ENCODE results near the gene EXPH5.
"Not testable (repeated sequence)": the region's sequence is repeated elsewhere in the genome, so short reads cannot be mapped to it uniquely, and the experiment has no call there.

Gene EXPH5, protein sequence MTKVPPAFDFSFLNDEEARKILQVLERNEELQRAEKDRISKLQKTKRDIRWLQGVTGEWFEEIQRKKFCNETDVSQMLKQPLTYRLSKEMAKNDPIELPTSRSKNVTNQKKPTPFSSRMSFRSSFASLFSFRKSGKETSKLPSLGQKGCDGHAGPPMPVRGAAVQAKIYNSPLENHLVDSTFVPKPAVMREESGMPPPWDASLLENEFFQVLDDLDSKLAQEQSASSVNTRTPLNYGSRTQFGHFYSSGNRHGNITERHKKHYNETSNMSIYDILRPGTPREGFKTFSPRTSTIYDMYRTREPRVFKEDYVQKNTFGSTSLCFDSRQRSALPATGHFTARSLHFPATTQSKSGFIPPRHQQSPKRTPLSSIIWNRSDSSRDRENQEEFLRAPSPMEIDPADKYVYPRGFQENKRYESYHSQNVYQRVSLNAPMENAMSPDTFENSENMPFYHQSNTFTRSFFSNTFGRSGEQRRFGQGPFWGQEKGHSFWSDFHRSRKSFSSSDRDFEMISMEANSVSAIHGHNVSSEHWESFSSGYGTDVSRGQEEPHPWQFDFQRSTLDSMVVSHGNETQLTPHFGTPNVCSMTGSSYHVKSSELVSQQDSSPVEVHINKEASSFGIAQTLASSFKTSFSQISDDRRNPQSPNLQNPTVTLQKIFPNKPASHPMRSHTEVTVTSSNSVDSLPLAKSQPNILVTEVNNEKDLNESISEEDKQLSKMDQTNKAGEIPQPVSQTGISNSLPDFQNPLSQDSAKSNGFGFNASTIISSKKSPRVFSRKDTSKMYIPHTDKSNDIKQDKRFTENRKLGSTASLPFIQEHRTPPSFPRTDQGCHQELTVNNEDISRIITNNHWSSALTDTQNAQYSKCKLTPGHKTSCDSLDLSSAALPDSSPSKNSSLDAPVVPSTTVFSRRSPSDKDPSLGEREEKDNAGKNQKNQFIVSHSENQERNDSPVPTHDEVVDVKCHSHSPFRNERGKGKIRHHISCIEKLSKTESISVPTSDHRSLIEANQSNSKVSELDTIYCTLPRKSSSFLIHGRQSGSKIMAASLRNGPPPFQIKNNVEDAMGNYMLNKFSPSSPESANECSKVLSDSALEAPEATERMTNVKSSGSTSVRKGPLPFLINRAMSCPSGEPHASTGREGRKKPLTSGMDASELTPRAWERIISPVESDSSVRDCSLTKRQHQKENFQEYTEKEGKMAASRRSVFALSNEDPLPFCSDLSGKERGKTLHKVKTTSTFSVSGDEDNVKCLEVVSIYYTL (N-terminal part only)

GRCh38 chr11:108593214-108593922 lies at the start of gene EXPH5:
TSS of gene EXPH5 (minus strand) at chr11:108593768. CDS start at chr11:108593536, 232 bp downstream.
- H3K4me1 ChIP-seq (ENCODE audit: control insufficient read depth, insufficient read depth, low read length) = peaks cover 3% of the 10 kb centered on the region; the same call in 1 of the 2 replicates
- no peaks in the 10 kb centered on the region for H3K9me3 ChIP-seq (ENCODE audit: control insufficient read depth, insufficient read depth, low read length)
- no peaks in the 10 kb centered on the region for H3K36me3 ChIP-seq (ENCODE audit: control insufficient read depth, insufficient read depth, low read length)
- peaks cover 2% of the 10 kb centered on the region; the same call in 1 of the 2 replicates for H3K27me3 ChIP-seq (ENCODE audit: control insufficient read depth, insufficient read depth, low read length)
- DNase-seq (ENCODE audit: low read depth, low spot score) = peak; percentile 91
- no CpG with 5 or more reads among the region's 37 CpGs for WGBS (ENCODE audit: insufficient coverage, insufficient read length)
- H3K4me3 ChIP-seq (ENCODE audit: low read length) = peak within 1 kb of the TSS; percentile 39; the same call in 1 of the 2 replicates
- no peak within 1 kb of the TSS for H3K27ac ChIP-seq (ENCODE audit: low read length)

- not testable (repeated sequence) for H3K27ac ChIP-seq (ENCODE audit: low read length); H3K4me1 ChIP-seq (ENCODE audit: control insufficient read depth, insufficient read depth, low read length); H3K27me3 ChIP-seq (ENCODE audit: control insufficient read depth, insufficient read depth, low read length); DNase-seq (ENCODE audit: low read depth, low spot score); H3K9me3 ChIP-seq (ENCODE audit: control insufficient read depth, insufficient read depth, low read length); H3K4me3 ChIP-seq (ENCODE audit: low read length); H3K36me3 ChIP-seq (ENCODE audit: control insufficient read depth, insufficient read depth, low read length)
- no CpG with 5 or more reads among the region's 1 CpG for WGBS (ENCODE audit: insufficient coverage, insufficient read length)
Measured at GRCh38 chr11:108641752-108642151, 48.2 kb upstream of the EXPH5 start.

DNA sequence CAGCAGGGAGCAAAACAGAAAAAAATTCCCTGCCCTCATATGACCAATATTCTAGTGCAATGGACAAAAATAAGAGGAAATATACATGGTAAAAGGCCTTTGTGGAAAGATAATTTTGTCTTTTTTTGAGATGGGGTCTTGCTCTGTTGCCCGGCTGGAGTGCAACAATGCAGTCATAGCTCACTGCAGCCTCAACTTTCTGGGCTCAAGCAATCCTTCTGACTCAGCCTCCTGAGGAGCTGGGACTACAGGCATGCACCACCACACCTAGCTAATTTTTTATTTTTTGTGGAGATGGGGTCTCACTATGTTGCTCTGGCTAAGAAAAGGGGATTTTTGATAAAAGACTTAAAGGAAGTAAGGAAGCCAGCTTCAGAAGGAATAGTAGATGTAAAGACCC lies 45.6 kb upstream of the EXPH5 start:
- no CpG with 5 or more reads among the region's 1 CpG for WGBS (ENCODE audit: insufficient coverage, insufficient read length)
- H3K4me3 ChIP-seq (ENCODE audit: low read length) = no peak overlapping the region
- H3K27me3 ChIP-seq (ENCODE audit: control insufficient read depth, insufficient read depth, low read length) = no peaks in the 10 kb centered on the region
- no peak for DNase-seq (ENCODE audit: low read depth, low spot score)
- no peak overlapping the region for H3K27ac ChIP-seq (ENCODE audit: low read length)
- no peaks in the 10 kb centered on the region; the same call in 1 of the 2 replicates for H3K36me3 ChIP-seq (ENCODE audit: control insufficient read depth, insufficient read depth, low read length)
- no peaks in the 10 kb centered on the region for H3K9me3 ChIP-seq (ENCODE audit: control insufficient read depth, insufficient read depth, low read length)
- no peaks in the 10 kb centered on the region for H3K4me1 ChIP-seq (ENCODE audit: control insufficient read depth, insufficient read depth, low read length)

DNA sequence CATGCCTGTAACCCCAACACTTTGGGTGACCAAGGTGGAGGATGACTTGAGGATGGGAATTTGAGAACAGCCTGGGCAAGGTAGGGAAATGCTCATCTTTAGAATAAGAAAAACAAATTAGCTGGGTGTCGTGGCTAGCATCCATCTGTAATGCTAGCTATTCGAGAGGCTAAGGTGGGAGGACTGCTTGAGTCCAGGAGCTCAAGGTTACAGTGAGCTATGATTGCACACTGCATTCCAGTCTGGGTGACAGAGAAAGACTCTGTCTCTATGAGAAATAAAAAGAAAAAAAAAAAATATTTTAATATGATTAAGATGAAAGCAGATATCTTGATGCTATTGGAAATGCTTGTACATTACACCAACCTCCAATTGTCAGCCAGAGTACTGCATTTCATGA lies 42.7 kb upstream of the EXPH5 start:
- no peaks in the 10 kb centered on the region for H3K4me1 ChIP-seq (ENCODE audit: control insufficient read depth, insufficient read depth, low read length)
- no peak overlapping the region for H3K27ac ChIP-seq (ENCODE audit: low read length)
- DNase-seq (ENCODE audit: low read depth, low spot score) = no peak
- H3K4me3 ChIP-seq (ENCODE audit: low read length) = no peak overlapping the region
- WGBS (ENCODE audit: insufficient coverage, insufficient read length) = no CpG with 5 or more reads among the region's 2 CpGs
- no peaks in the 10 kb centered on the region for H3K36me3 ChIP-seq (ENCODE audit: control insufficient read depth, insufficient read depth, low read length)
- no peaks in the 10 kb centered on the region for H3K9me3 ChIP-seq (ENCODE audit: control insufficient read depth, insufficient read depth, low read length)
- H3K27me3 ChIP-seq (ENCODE audit: control insufficient read depth, insufficient read depth, low read length) = no peaks in the 10 kb centered on the region

- no peaks in the 10 kb centered on the region for H3K36me3 ChIP-seq (ENCODE audit: control insufficient read depth, insufficient read depth, low read length)
- H3K9me3 ChIP-seq (ENCODE audit: control insufficient read depth, insufficient read depth, low read length) = no peaks in the 10 kb centered on the region
- no peak for DNase-seq (ENCODE audit: low read depth, low spot score)
- H3K4me1 ChIP-seq (ENCODE audit: control insufficient read depth, insufficient read depth, low read length) = no peaks in the 10 kb centered on the region
- no peak overlapping the region for H3K27ac ChIP-seq (ENCODE audit: low read length)
- H3K4me3 ChIP-seq (ENCODE audit: low read length) = no peak overlapping the region
- no peaks in the 10 kb centered on the region for H3K27me3 ChIP-seq (ENCODE audit: control insufficient read depth, insufficient read depth, low read length)
Measured at GRCh38 chr11:108635106-108635505, 41.5 kb upstream of the EXPH5 start.

DNA sequence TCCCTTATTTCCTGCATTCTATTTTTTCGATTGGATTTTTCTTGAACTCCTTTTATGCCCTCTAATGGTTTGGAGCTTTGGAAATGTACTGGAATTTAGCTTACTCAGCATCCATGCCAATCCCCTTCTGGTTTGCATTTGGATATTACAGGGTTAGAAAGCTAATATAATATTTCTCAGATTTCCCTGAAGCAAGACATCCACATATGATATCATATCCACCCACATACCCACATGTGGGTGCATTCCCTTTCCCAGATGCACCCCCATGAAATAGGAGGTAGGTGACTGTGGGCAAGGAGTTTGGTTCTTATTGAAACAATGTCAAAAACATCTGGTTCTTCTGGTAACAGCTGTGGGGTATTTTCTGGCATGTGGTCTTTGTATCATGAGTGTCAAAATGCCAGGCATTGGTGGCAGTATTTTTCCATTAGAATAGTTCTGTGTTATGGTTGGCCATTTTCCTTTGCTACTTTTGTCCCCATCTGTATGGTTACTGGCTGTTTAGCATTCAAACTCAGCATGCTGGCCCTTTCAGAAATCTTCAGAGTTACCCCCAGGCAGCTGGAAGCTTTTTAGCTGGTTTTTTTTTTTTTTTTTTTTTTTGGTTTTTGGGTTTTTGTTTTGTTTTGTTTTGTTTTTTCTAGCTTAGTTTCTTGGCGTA lies 38.6 kb upstream of the EXPH5 start:
- WGBS (ENCODE audit: insufficient coverage, insufficient read length) = no CpG with 5 or more reads among the region's 2 CpGs

GRCh38 chr11:108629274-108629673 lies 35.7 kb upstream of the EXPH5 start:
- no CpG with 5 or more reads among the region's 3 CpGs for WGBS (ENCODE audit: insufficient coverage, insufficient read length)

More for the DNA sequence above, 38.6 kb upstream of the EXPH5 start:
- Histone ChIP-seq H3K9me3 (ENCODE audit: control insufficient read depth, insufficient read depth, low read length) (no peaks in the 10 kb centered on the region; the same call in 1 of the 2 replicates), H3K36me3 (ENCODE audit: control insufficient read depth, insufficient read depth, low read length) (no peaks in the 10 kb centered on the region), H3K27ac (ENCODE audit: low read length) (no peak overlapping the region), H3K27me3 (ENCODE audit: control insufficient read depth, insufficient read depth, low read length) (no peaks in the 10 kb centered on the region), H3K4me1 (ENCODE audit: control insufficient read depth, insufficient read depth, low read length) (no peaks in the 10 kb centered on the region), H3K4me3 (ENCODE audit: low read length) (no peak overlapping the region)
- DNase-seq (ENCODE audit: low read depth, low spot score) = no peak

GRCh38 chr11:108628812-108629211 lies 35.2 kb upstream of the EXPH5 start:
- Histone ChIP-seq H3K9me3 (ENCODE audit: control insufficient read depth, insufficient read depth, low read length) (no peaks in the 10 kb centered on the region; the same call in 1 of the 2 replicates), H3K27ac (ENCODE audit: low read length) (no peak overlapping the region), H3K4me1 (ENCODE audit: control insufficient read depth, insufficient read depth, low read length) (no peaks in the 10 kb centered on the region), H3K4me3 (ENCODE audit: low read length) (no peak overlapping the region), H3K27me3 (ENCODE audit: control insufficient read depth, insufficient read depth, low read length) (no peaks in the 10 kb centered on the region), H3K36me3 (ENCODE audit: control insufficient read depth, insufficient read depth, low read length) (no peaks in the 10 kb centered on the region)
- no peak for DNase-seq (ENCODE audit: low read depth, low spot score)
- WGBS (ENCODE audit: insufficient coverage, insufficient read length) = no CpG with 5 or more reads among the region's 2 CpGs

More at GRCh38 chr11:108629274-108629673, 35.7 kb upstream of the EXPH5 start:
- Histone ChIP-seq H3K27ac (ENCODE audit: low read length) (no peak overlapping the region), H3K27me3 (ENCODE audit: control insufficient read depth, insufficient read depth, low read length) (no peaks in the 10 kb centered on the region), H3K36me3 (ENCODE audit: control insufficient read depth, insufficient read depth, low read length) (no peaks in the 10 kb centered on the region), H3K4me1 (ENCODE audit: control insufficient read depth, insufficient read depth, low read length) (no peaks in the 10 kb centered on the region), H3K9me3 (ENCODE audit: control insufficient read depth, insufficient read depth, low read length) (no peaks in the 10 kb centered on the region; the same call in 1 of the 2 replicates), H3K4me3 (ENCODE audit: low read length) (no peak overlapping the region)
- no peak for DNase-seq (ENCODE audit: low read depth, low spot score)

- no peaks in the 10 kb centered on the region; the same call in 1 of the 2 replicates for H3K9me3 ChIP-seq (ENCODE audit: control insufficient read depth, insufficient read depth, low read length)
- WGBS (ENCODE audit: insufficient coverage, insufficient read length) = no CpG with 5 or more reads among the region's 10 CpGs
- no peaks in the 10 kb centered on the region for H3K4me1 ChIP-seq (ENCODE audit: control insufficient read depth, insufficient read depth, low read length)
- no peak overlapping the region for H3K27ac ChIP-seq (ENCODE audit: low read length)
- H3K4me3 ChIP-seq (ENCODE audit: low read length) = no peak overlapping the region
- H3K27me3 ChIP-seq (ENCODE audit: control insufficient read depth, insufficient read depth, low read length) = no peaks in the 10 kb centered on the region
- no peak for DNase-seq (ENCODE audit: low read depth, low spot score)
- H3K36me3 ChIP-seq (ENCODE audit: control insufficient read depth, insufficient read depth, low read length) = no peaks in the 10 kb centered on the region
Measured at GRCh38 chr11:108628326-108628725, 34.8 kb upstream of the EXPH5 start.
